Stimulated activated CD8-positive, alpha-beta memory T cell treated with anti-CD3 and anti-CD28 coated beads, Interleukin-12 subunit alpha, Interleukin-12 subunit beta, amount 100 ng/mL, for 24 hours (primary cell): Measurements from ENCODE around the gene RPTOR.

Experiments used
- DNase-seq: peaks from one replicate; pipeline ENCODE4 v3.0.0-alpha.2; 2020; ENCODE audit errors: extremely low read depth

RPTOR gene

DNA sequence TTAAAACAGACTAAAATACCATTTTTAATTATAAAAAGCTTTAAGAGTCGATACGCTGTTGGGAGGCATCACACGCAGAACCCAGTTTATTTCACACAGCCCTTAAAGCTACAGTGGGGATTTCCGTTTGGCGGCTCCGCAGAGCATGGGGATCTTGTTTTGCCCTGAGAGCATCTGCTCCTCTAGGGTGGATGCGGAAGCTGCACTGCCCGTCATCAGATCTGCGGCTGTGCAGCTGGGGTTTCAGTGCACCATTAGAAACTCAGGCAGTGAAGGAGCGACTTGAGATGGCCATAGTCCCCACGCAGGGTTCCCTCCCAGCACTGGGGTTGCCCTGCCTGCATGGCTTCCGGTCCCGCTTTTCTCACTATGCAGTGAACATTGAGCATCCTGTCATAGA, 384.8 kb downstream of the RPTOR start:
- no peak for DNase-seq

DNA sequence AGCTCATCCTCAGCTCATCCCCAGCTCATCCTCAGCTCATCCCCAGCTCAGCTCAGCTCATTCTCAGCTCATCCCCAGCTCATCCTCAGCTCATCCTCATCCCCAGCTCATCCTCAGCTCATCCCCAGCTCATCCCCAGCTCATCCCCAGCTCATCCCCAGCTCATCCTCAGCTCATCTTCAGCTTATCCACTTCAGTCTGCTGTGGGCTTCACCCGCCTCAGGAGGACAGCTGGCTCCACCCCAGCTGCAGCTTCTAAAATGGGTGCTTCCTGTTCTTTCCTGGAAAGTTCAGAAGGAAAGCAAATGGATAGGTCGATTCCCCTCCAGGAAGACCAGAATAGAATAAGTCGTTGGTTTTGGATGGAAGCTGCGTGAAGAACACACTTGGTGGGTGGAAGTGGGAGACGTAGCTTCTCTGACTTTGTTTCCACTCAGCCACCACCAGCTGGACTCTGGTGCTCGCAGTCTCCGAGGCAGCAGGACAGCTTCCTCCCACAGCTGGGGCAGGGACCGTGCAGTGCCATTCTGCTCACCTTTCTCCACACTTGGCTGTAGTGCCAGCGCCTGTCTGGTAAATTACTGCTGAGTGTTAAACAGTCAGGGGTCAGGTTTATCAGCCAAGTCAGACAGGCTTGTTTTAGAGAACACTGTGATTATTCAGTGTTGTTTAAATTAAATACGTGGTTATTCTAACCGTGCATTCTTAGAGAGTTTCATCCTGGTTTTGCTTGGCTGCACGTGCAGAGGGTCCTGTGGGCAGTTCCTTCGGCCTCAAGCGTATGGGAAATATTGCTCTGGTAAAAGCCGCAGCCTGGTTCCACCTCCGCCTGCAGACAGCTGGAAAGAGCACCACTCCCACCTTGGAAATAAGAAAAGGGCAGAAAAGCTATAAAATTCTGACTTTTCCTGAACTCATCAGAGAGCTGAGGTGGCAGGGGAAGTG, 386.0 kb downstream of the RPTOR start:
- no peak for DNase-seq

DNA sequence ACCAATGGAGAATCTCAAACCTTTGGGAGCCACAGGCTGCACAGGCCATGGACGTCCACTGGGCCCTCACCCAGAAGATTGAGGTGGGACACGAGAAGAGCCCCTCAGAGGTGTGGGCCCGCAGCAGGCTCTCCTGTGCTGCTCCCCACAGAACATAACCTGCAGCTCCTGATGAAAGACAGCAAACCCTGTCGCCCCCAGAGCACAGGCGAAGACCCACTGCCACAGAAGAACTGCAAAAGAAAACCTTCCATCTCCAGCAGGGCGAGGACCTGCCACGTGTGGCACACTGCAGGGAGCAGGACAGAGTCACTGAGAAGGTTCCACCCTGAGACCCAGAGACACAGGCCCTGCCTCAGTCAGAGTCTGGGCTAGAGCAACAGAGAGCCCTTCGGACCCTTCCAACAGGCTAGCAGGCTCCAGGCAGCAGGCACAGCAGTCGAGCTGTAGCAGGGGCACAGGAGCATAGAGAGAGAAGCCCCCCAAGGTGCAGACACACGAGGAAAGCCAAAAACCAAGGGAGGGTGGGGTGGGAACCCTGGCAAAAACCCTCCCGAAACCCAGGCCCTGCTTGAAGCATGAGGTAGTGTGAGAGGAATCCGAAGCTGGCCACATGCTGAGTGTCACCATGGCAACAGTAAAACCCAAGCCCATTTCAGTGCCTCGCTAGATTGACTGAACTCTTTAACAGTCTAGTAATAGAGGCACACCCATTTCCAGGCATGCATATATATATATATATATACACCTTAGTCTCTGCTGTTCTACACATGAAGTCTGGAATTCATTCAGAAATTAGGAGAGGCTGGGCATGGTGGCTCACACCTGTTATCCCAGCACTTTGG, 387.0 kb downstream of the RPTOR start:
- no peak for DNase-seq

- DNase-seq, result no peak
These were observed 390.9 kb downstream of the RPTOR start for GRCh38 chr17:80935526-80935925.

GRCh38 chr17:80936218-80936617, 391.6 kb downstream of the RPTOR start:
- DNase-seq, result no peak

DNA sequence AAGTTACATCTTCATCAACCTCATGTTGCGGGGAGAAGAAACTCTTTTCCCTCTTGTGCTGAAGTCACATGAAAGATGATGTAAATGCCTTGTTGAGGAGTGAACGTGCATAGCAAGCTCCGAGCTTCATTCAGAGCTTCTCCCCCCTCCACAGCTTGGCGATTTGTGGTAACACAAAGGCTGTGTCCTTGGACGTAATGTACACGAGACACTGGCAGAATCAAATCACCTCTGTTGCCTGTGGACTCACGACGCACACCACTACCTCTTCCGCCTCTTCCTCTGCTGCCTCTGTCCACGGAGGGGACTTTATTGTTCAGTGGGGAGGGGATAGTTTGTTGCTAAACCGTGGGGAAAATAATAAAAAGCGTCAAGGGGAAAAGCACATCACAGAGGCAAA, 392.1 kb downstream of the RPTOR start:
- no peak for DNase-seq

GRCh38 chr17:80937462-80938381, 393.1 kb downstream of the RPTOR start:
- DNase-seq, result no peak

DNA sequence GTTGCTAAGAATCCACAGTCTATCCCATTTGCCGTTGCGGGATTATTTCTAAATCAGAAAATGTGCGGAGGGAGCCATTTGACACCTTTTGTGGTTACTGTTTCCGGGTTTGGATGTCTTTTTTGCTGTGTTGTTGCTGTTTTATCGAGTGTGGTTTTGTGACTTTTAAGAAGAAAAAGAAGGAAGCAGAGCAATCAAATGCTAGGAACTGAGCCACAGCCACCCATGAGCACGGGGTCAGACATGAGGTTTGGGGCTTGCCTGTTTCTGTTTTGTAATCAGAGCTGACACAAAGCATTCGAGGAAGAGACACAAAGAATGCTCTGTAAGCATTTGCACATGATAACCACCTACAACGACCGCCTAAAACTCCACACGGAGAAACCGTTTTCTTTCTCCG, 393.9 kb downstream of the RPTOR start:
- DNase-seq, result no peak

- DNase-seq, result no peak
These were observed 394.8 kb downstream of the RPTOR start for GRCh38 chr17:80939151-80940145.

GRCh38 chr17:80940171-80941123, 395.8 kb downstream of the RPTOR start:
- DNase-seq, result no peak

DNA sequence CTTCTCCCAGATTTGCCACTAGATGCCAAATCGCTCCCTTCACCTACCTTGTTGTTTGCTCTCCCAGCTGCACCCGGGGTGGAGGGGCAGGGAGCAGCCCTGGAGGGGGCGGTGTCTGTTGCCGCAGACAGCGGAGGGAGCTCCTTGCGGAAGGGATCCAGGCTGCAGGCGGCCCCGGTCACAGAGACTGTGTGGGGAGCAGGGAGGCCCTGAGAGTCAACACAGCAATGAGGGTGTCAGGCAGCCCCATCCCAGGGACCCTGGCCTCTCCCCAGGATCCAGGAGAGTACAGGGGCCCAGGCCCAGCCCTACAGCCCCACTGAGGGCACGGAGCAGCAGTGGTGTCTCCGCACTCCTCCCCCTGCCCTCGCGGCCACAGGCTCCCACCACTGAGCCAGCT, 396.5 kb downstream of the RPTOR start:
- no peak for DNase-seq

GRCh38 chr17:80941743-80942422, 397.2 kb downstream of the RPTOR start:
- no peak for DNase-seq

- no peak for DNase-seq
These were observed 398.0 kb downstream of the RPTOR start for GRCh38 chr17:80942423-80943345.

- no peak for DNase-seq
These were observed 398.9 kb downstream of the RPTOR start for GRCh38 chr17:80943346-80944145.

DNA sequence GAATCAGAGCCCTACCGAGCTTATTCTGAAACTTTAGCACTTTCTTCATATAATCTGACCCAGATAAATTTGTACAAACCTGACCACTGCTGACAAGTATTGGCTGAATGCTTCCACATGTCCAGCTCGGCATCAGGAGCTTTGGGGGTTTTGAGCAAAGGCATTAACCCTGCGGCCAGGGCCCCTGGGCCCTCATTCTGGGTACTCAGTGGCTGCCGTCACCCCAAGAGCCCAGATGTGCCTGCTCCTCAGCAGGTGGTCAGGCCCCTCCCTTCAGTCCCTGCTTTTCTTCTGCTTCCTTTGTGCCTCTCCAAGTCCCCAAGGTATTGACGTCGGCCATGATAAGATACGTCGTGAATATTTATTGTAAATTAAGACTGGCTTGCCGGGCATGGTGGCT, 399.7 kb downstream of the RPTOR start:
- DNase-seq, result no peak

- no peak for DNase-seq
These were observed 401.1 kb downstream of the RPTOR start for GRCh38 chr17:80945736-80946135.

DNA sequence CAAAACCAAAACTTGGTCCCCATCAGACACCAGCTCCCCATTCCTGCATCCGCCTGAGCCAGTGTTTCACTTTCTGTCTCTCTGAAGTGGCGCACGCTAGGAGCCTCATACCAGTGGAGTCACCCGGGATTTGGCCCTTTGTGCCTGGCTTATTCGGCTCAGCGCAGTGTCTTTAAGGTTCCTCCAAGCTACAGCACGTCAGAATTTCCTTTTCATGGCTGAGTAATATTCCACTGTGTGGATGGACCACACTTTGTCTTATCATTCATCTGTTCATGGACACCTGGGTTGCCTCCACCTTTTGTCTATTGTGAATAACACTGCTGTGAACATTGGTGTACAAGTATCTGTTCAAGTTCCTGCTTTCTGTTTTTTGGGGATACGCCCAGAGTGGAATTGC, 401.8 kb downstream of the RPTOR start:
- DNase-seq, result no peak
